ENCODE results near the gene TBC1D23.

DNA sequence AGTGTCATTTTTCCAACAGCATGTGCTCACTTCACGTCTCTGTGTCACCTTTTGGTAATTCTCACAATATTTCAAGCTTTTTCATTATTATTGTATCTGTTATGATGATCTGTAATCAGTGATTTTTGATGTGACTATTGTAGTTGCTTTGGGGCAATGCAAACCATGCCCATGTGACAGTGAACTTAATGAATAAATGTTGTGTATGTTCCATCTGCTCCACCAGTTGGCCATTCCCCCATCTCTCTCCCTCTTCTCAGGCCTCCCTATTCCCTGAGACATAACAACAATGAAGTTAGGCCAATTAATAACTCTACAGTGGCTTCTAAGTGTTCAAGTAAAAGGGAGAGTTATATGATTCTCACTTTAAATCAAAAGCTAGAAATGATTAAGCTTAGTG lies 32.5 kb upstream of the TBC1D23 start:
- TF ChIP-seq POLR2AphosphoS5 (IDR thresholded peaks at IDR 0.05; ENCODE audit: borderline replicate concordance, low read depth, low read length): no peak
- TF ChIP-seq FOXP2 (optimal IDR thresholded peaks at IDR 0.05; ENCODE audit: control extremely low read depth, extremely low read length, insufficient read depth): no peak
